HG02852 (cell line): ENCODE data around the gene FOXO3.
"Not testable (repeated sequence)": the region's sequence is repeated elsewhere in the genome, so short reads cannot be mapped to it uniquely, and the experiment has no call there.

Source experiments
- ATAC-seq: cut with Tn5 transposase; IDR thresholded peaks from one replicate; pipeline ENCODE4 v1.9.1; 2021; ENCODE audit warnings: mild to moderate bottlenecking, moderate library complexity; ENCODE audit not compliant: unreplicated experiment

The FOXO3 gene

GRCh38 chr6:108655806-108656651, 95.3 kb downstream of the FOXO3 start:
- no peak for ATAC-seq

- ATAC-seq = no peak
Observed at GRCh38 chr6:108656836-108657235, 96.1 kb downstream of the FOXO3 start.

- ATAC-seq = no peak
Observed at GRCh38 chr6:108658174-108658573, 97.5 kb downstream of the FOXO3 start.

GRCh38 chr6:108658785-108659184, 98.1 kb downstream of the FOXO3 start:
- ATAC-seq = not testable (repeated sequence)

- ATAC-seq = no peak
Observed at GRCh38 chr6:108660251-108660650, 99.5 kb downstream of the FOXO3 start.

GRCh38 chr6:108661430-108661829, 100.7 kb downstream of the FOXO3 start:
- ATAC-seq = no peak

GRCh38 chr6:108661982-108662381, 101.3 kb downstream of the FOXO3 start:
- ATAC-seq = no peak

- no peak for ATAC-seq
Observed at GRCh38 chr6:108662702-108663101, 102.0 kb downstream of the FOXO3 start.

GRCh38 chr6:108663494-108664064, 102.9 kb downstream of the FOXO3 start:
- not testable (repeated sequence) for ATAC-seq

GRCh38 chr6:108665495-108666196, 104.9 kb downstream of the FOXO3 start:
- ATAC-seq = no peak

- no peak for ATAC-seq
Observed at GRCh38 chr6:108666656-108667260, 106.0 kb downstream of the FOXO3 start.

- no peak for ATAC-seq
Observed at GRCh38 chr6:108667993-108668392, 107.3 kb downstream of the FOXO3 start.

- no peak for ATAC-seq
Observed at GRCh38 chr6:108669673-108670072, 109.0 kb downstream of the FOXO3 start.

GRCh38 chr6:108671175-108671574, 110.5 kb downstream of the FOXO3 start:
- ATAC-seq = no peak

GRCh38 chr6:108671790-108672189, 111.1 kb downstream of the FOXO3 start:
- no peak for ATAC-seq

GRCh38 chr6:108672641-108673040, 111.9 kb downstream of the FOXO3 start:
- ATAC-seq = no peak

GRCh38 chr6:108673153-108673552, 112.4 kb downstream of the FOXO3 start:
- ATAC-seq = no peak

- no peak for ATAC-seq
Observed at GRCh38 chr6:108673602-108674001, 112.9 kb downstream of the FOXO3 start.

GRCh38 chr6:108675226-108676200, 114.8 kb downstream of the FOXO3 start:
- ATAC-seq = no peak

GRCh38 chr6:108676555-108676954, 115.8 kb downstream of the FOXO3 start:
- no peak for ATAC-seq
